ENCODE measurements around the gene ARHGAP15.

GRCh38 chr2:143477714-143478443 lies 348.7 kb downstream of the ARHGAP15 start:
- TF ChIP-seq ZNF114 (CRISPR knock-in tag; IDR thresholded peaks at IDR 0.05), result no peak
- no peak for TF ChIP-seq CTCF (conservative IDR thresholded peaks at IDR 0.05; ENCODE audit: low read depth in 2 of 2)
- no peak for TF ChIP-seq EZH2phosphoT487 (IDR thresholded peaks at IDR 0.05; ENCODE audit: unreplicated experiment)
- no peak for TF ChIP-seq CREB1 (CRISPR knock-in tag; IDR thresholded peaks at IDR 0.05; ENCODE audit: low read depth)
- TF ChIP-seq NANOG (IDR thresholded peaks at IDR 0.05; ENCODE audit: borderline replicate concordance), result no peak
- TF ChIP-seq EZH2 (IDR thresholded peaks at IDR 0.05; ENCODE audit: low read depth, unreplicated experiment), result no peak
- no peak for TF ChIP-seq POLR2AphosphoS5 (IDR thresholded peaks at IDR 0.05; ENCODE audit: low read depth)
- no peak for TF ChIP-seq STAT1 (IDR thresholded peaks at IDR 0.05; ENCODE audit: unreplicated experiment)
- TF ChIP-seq REST (IDR thresholded peaks at IDR 0.05; ENCODE audit: unreplicated experiment), result no peak
- no peak for TF ChIP-seq ETS1 (IDR thresholded peaks at IDR 0.05)

Data from GM23338 (cell line).